Transverse colon (tissue), 4 donors: ENCODE data around the gene CTNNBL1. TPM values are rescaled to one million over a fixed set of nuclear protein-coding genes. Genes with fewer than 3 reads are reported as not detected.

ENCODE experiments used
- DNase-seq: peaks from one replicate; pipeline ENCODE4 v3.0.0-alpha.2; 2019
- H3K27ac ChIP-seq, 4 donors: fragments of 200-600 bp; sonication (generic); 2 replicates each; pipeline ENCODE4 v1.5.1; 2016 to 2018; ENCODE audit warnings: inconsistent platforms in 4 of 4
- H3K27me3 ChIP-seq: fragments of 200-600 bp; sonication (generic); 2 replicates; pipeline ENCODE4 v1.5.1; 2017; ENCODE audit warnings: inconsistent platforms
- H3K36me3 ChIP-seq, 4 donors: fragments of 200-600 bp; sonication (generic); 2 replicates each; pipeline ENCODE4 v1.5.1; 2017 to 2019; ENCODE audit warnings: inconsistent platforms in 4 of 4
- H3K4me1 ChIP-seq, 4 donors: fragments of 200-600 bp; sonication (generic); 2 replicates each; pipeline ENCODE4 v1.5.1; 2017 to 2020; ENCODE audit warnings: inconsistent platforms in 4 of 4
- H3K4me3 ChIP-seq, 4 donors: fragments of 200-600 bp; sonication (generic); 1 replicate in 1 of 4; 2 replicates in 3 of 4; pipeline versions ENCODE4 v1.5.1 to v1.6.1; 2017 to 2019; ENCODE audit warnings: inconsistent platforms in 4 of 4
- H3K9me3 ChIP-seq, 2 donors: fragments of 200-600 bp; sonication (generic); 2 replicates each; pipeline ENCODE4 v1.5.1; 2017 to 2019; ENCODE audit warnings: inconsistent platforms in 2 of 2
- CTCF ChIP-seq, 5 experiments: fragments of 200-600 bp in 3 of 5; fragments of 450-650 bp in 2 of 5; sonication (generic) in 3 of 5; IDR thresholded peaks; 1 replicate in 2 of 5; 2 replicates in 3 of 5; pipeline ENCODE4 v1.5.1; 2016 to 2017; ENCODE audit warnings: antibody characterized with exemption in 5 of 5, inconsistent platforms in 3 of 5, mild to moderate bottlenecking in 2 of 5, moderate library complexity in 1 of 5
- EP300 ChIP-seq: sonication (generic); formaldehyde crosslinking; IDR thresholded peaks from one replicate; pipeline ENCODE4 v1.6.1; 2017; ENCODE audit warnings: antibody characterized with exemption, low read depth
- POLR2A ChIP-seq: fragments of 450-650 bp; IDR thresholded peaks from one replicate; pipeline ENCODE4 v1.6.1; 2016; ENCODE audit warnings: antibody characterized with exemption, mild to moderate bottlenecking, moderate library complexity
- POLR2AphosphoS5 ChIP-seq, 3 donors: sonication (generic); formaldehyde crosslinking; IDR thresholded peaks; one replicate each; pipeline ENCODE4 v1.6.1; 2016; ENCODE audit warnings: antibody characterized with exemption in 3 of 3
- WGBS, 2 donors: methylation state at CpG; one replicate each; pipeline ENCODE4 v1.1.5; 2018; ENCODE audit warnings: low coverage in 1 of 2; 5-methylcytosine and 5-hydroxymethylcytosine counted together
- in situ Hi-C, 4 donors: fragments of 200-750 bp; cut with MboI; loops; one replicate each; pipeline versions ENCODE4 v1.15.0 to v1.15.1; 2017; ENCODE audit warnings: low sequenced_read_pairs in 3 of 4, low pct_ligation_motif_present in 1 of 4, low pct_unique_long_range_greater_than_20kb in 1 of 4
- intact Hi-C: fragments of 100-400 bp; cut with DNase I; formaldehyde crosslinking; loops from one replicate; pipeline ENCODE4 v1.15.1; 2023; ENCODE audit warnings: low total_unique reads
- total RNA-seq, 4 donors: library from RNA; depleted of rRNA; stranded (reverse); fragments of >200 nt; gene quantifications; one replicate each; pipeline ENCODE4 v1.1.0, GENCODE V29; 2016

Gene CTNNBL1
- total RNA-seq, 4 donors from 2014 or later = 18.7 to 49.0 (median 22.4) TPM

- in situ Hi-C loops = no loop called here
- intact Hi-C loops = no loop called here
- no peak overlapping the region for H3K27ac ChIP-seq
- no peaks in the 10 kb centered on the region for H3K36me3 ChIP-seq
- no peaks in the 10 kb centered on the region for H3K9me3 ChIP-seq
- no peak overlapping the region for H3K4me3 ChIP-seq
- TF ChIP-seq EP300 = no peak
- TF ChIP-seq POLR2AphosphoS5 (IDR thresholded peaks at IDR 0.05) = no peak
- no peak for TF ChIP-seq POLR2A
- TF ChIP-seq CTCF (IDR thresholded peaks at IDR 0.05) = no peak
- H3K27me3 ChIP-seq = no peaks in the 10 kb centered on the region
- 93 to 94% methylated on average over 5 of the region's 5 CpGs for WGBS, 2 donors
- no peak for DNase-seq
- H3K4me1 ChIP-seq = no peaks in the 10 kb centered on the region
Measured at GRCh38 chr20:37770908-37771307, 77.1 kb downstream of the CTNNBL1 start.

GRCh38 chr20:37773291-37773826 lies 79.5 kb downstream of the CTNNBL1 start:
- no peaks in the 10 kb centered on the region for H3K4me1 ChIP-seq
- H3K36me3 ChIP-seq = no peaks in the 10 kb centered on the region
- H3K27ac ChIP-seq = no peak overlapping the region
- H3K4me3 ChIP-seq = no peak overlapping the region
- intact Hi-C loops = no loop called here
- no peaks in the 10 kb centered on the region for H3K27me3 ChIP-seq
- no peak for DNase-seq
- no peak for TF ChIP-seq CTCF (IDR thresholded peaks at IDR 0.05)
- no peaks in the 10 kb centered on the region for H3K9me3 ChIP-seq
- in situ Hi-C loops = no loop called here
- 92 to 100% methylated on average over 1 of the region's 1 CpG for WGBS, 2 donors

GRCh38 chr20:37774156-37774555 lies 80.3 kb downstream of the CTNNBL1 start:
- Histone ChIP-seq H3K4me3 (no peak overlapping the region), H3K9me3 (no peaks in the 10 kb centered on the region), H3K36me3 (no peaks in the 10 kb centered on the region), H3K27me3 (no peaks in the 10 kb centered on the region), H3K27ac (no peak overlapping the region), H3K4me1 (no peaks in the 10 kb centered on the region)
- intact Hi-C loops = no loop called here
- in situ Hi-C loops = no loop called here
- no peak for DNase-seq
- 83 to 90% methylated on average over 2 to 5 of the region's 5 CpGs for WGBS, 2 donors
- TF ChIP-seq EP300 = no peak

- Histone ChIP-seq H3K9me3 (no peaks in the 10 kb centered on the region), H3K4me3 (no peak overlapping the region), H3K27me3 (no peaks in the 10 kb centered on the region), H3K27ac (no peak overlapping the region), H3K36me3 (no peaks in the 10 kb centered on the region), H3K4me1 (no peaks in the 10 kb centered on the region)
- no peak for DNase-seq
- intact Hi-C loops (no loop called here), in situ Hi-C loops (no loop called here)
- TF ChIP-seq POLR2A = no peak
- 95 to 97% methylated on average over 5 of the region's 5 CpGs for whole genome bisulfite sequencing, 2 donors
Measured at GRCh38 chr20:37775200-37775599, 81.4 kb downstream of the CTNNBL1 start.

- H3K9me3 ChIP-seq = no peaks in the 10 kb centered on the region
- no peaks in the 10 kb centered on the region for H3K36me3 ChIP-seq
- no peaks in the 10 kb centered on the region for H3K27me3 ChIP-seq
- intact Hi-C loops = no loop called here
- no peak overlapping the region for H3K27ac ChIP-seq
- DNase-seq = no peak
- no peaks in the 10 kb centered on the region for H3K4me1 ChIP-seq
- in situ Hi-C loops = no loop called here
- TF ChIP-seq EP300 (no peak), POLR2A (no peak), CTCF (IDR thresholded peaks at IDR 0.05) (no peak)
- 90 to 100% methylated on average over 5 of the region's 5 CpGs for WGBS, 2 donors
- H3K4me3 ChIP-seq = no peak overlapping the region
Measured at GRCh38 chr20:37776049-37776448, 82.2 kb downstream of the CTNNBL1 start.
